ENCODE data around the gene FLT3. TPM values are rescaled to one million over a fixed set of nuclear protein-coding genes. Genes with fewer than 3 reads are reported as not detected.
A peak's percentile ranks its signal among the peaks of the same experiment; 100 is the strongest.
"Not testable (repeated sequence)": the region's sequence is repeated elsewhere in the genome, so short reads cannot be mapped to it uniquely, and the experiment has no call there.

The FLT3 gene
- total RNA-seq, 3 donors from 2014 or later (not counting 1 experiment from before 2014, with no cell fraction given): 0.39 to 1.8 (median 1.1) TPM

- no peak overlapping the region for H3K27ac ChIP-seq (ENCODE audit: low read length)
- intact Hi-C loops (cut with micrococcal nuclease): no loop called here
- H3K9me3 Mint-ChIP-seq: no peaks in the 10 kb centered on the region
- peaks cover 19% of the 10 kb centered on the region for H3K27me3 ChIP-seq (ENCODE audit: control insufficient read depth, insufficient read depth, low read length)
- no peaks in the 10 kb centered on the region for H3K36me3 ChIP-seq (ENCODE audit: control insufficient read depth, insufficient read depth, low read length)
- H3K4me3 Mint-ChIP-seq: no peak overlapping the region
- H3K4me3 ChIP-seq (ENCODE audit: low read length): no peak overlapping the region
- H3K27me3 Mint-ChIP-seq (ENCODE audit: low read depth in 2 of 2): peaks cover 31 to 47% of the 10 kb centered on the region in 2 donors
- no peaks in the 10 kb centered on the region for H3K4me1 ChIP-seq (ENCODE audit: control insufficient read depth, insufficient read depth, low read length)
- H3K9me3 ChIP-seq (ENCODE audit: control insufficient read depth, insufficient read depth, low read length): no peaks in the 10 kb centered on the region
- ATAC-seq (peak in 1 of 3 donors; percentile 55), DNase-seq (no peak)
- WGBS (ENCODE audit: insufficient coverage): 44% methylated on average over 4 of the region's 4 CpGs
- no peaks in the 10 kb centered on the region for H3K4me1 Mint-ChIP-seq
- no peak overlapping the region for H3K27ac Mint-ChIP-seq
- no peak for TF ChIP-seq CTCF (IDR thresholded peaks at IDR 0.05)
- H3K36me3 Mint-ChIP-seq: no peaks in the 10 kb centered on the region
Measured at GRCh38 chr13:28094306-28094705, 6.1 kb downstream of the FLT3 start.

GRCh38 chr13:28093881-28094280 is 6.5 kb downstream of the FLT3 start:
- H3K27me3 Mint-ChIP-seq (ENCODE audit: low read depth in 2 of 2): peaks cover 28 to 42% of the 10 kb centered on the region in 2 donors
- ATAC-seq (no peak), DNase-seq (no peak)
- H3K9me3 Mint-ChIP-seq: no peaks in the 10 kb centered on the region
- H3K9me3 ChIP-seq (ENCODE audit: control insufficient read depth, insufficient read depth, low read length): no peaks in the 10 kb centered on the region
- H3K36me3 Mint-ChIP-seq: no peaks in the 10 kb centered on the region
- H3K27me3 ChIP-seq (ENCODE audit: control insufficient read depth, insufficient read depth, low read length): peaks cover 15% of the 10 kb centered on the region
- no peak overlapping the region for H3K27ac ChIP-seq (ENCODE audit: low read length)
- no peak overlapping the region for H3K4me3 Mint-ChIP-seq
- H3K27ac Mint-ChIP-seq: no peak overlapping the region
- no peak overlapping the region for H3K4me3 ChIP-seq (ENCODE audit: low read length)
- intact Hi-C loops (cut with micrococcal nuclease): no loop called here
- no peaks in the 10 kb centered on the region for H3K4me1 ChIP-seq (ENCODE audit: control insufficient read depth, insufficient read depth, low read length)
- no peak for TF ChIP-seq CTCF (IDR thresholded peaks at IDR 0.05)
- H3K4me1 Mint-ChIP-seq: no peaks in the 10 kb centered on the region
- H3K36me3 ChIP-seq (ENCODE audit: control insufficient read depth, insufficient read depth, low read length): no peaks in the 10 kb centered on the region
- 17% methylated on average over 3 of the region's 5 CpGs for WGBS (ENCODE audit: insufficient coverage)

GRCh38 chr13:28092431-28092830 is 7.9 kb downstream of the FLT3 start:
- Mint-ChIP-seq H3K4me3 (no peak overlapping the region), H3K4me1 (no peaks in the 10 kb centered on the region), H3K9me3 (no peaks in the 10 kb centered on the region), H3K27ac (no peak overlapping the region), H3K27me3 (ENCODE audit: low read depth in 2 of 2) (peaks cover 27 to 37% of the 10 kb centered on the region in 2 donors), H3K36me3 (no peaks in the 10 kb centered on the region)
- Histone ChIP-seq H3K27me3 (ENCODE audit: control insufficient read depth, insufficient read depth, low read length) (peaks cover 4% of the 10 kb centered on the region), H3K4me3 (ENCODE audit: low read length) (no peak overlapping the region), H3K9me3 (ENCODE audit: control insufficient read depth, insufficient read depth, low read length) (no peaks in the 10 kb centered on the region), H3K4me1 (ENCODE audit: control insufficient read depth, insufficient read depth, low read length) (no peaks in the 10 kb centered on the region), H3K36me3 (ENCODE audit: control insufficient read depth, insufficient read depth, low read length) (no peaks in the 10 kb centered on the region), H3K27ac (ENCODE audit: low read length) (no peak overlapping the region)
- no peak for TF ChIP-seq CTCF (IDR thresholded peaks at IDR 0.05)
- 74% methylated on average over 2 of the region's 2 CpGs for WGBS (ENCODE audit: insufficient coverage)
- ATAC-seq (no peak), DNase-seq (no peak)
- intact Hi-C loops (cut with micrococcal nuclease): no loop called here

- no peak overlapping the region for H3K27ac Mint-ChIP-seq
- no peaks in the 10 kb centered on the region for H3K9me3 Mint-ChIP-seq
- DNase-seq (no peak), ATAC-seq (no peak)
- no peak overlapping the region for H3K4me3 ChIP-seq (ENCODE audit: low read length)
- H3K4me3 Mint-ChIP-seq: no peak overlapping the region
- WGBS (ENCODE audit: insufficient coverage): 18% methylated on average over 1 of the region's 1 CpG
- H3K27ac ChIP-seq (ENCODE audit: low read length): no peak overlapping the region
- H3K27me3 ChIP-seq (ENCODE audit: control insufficient read depth, insufficient read depth, low read length): peaks cover 1% of the 10 kb centered on the region
- no peaks in the 10 kb centered on the region for H3K36me3 Mint-ChIP-seq
- H3K9me3 ChIP-seq (ENCODE audit: control insufficient read depth, insufficient read depth, low read length): no peaks in the 10 kb centered on the region
- no peak for TF ChIP-seq CTCF (IDR thresholded peaks at IDR 0.05)
- no peaks in the 10 kb centered on the region for H3K4me1 ChIP-seq (ENCODE audit: control insufficient read depth, insufficient read depth, low read length)
- no peaks in the 10 kb centered on the region for H3K36me3 ChIP-seq (ENCODE audit: control insufficient read depth, insufficient read depth, low read length)
- peaks cover 21 to 25% of the 10 kb centered on the region in 2 donors for H3K27me3 Mint-ChIP-seq (ENCODE audit: low read depth in 2 of 2)
- intact Hi-C loops (cut with micrococcal nuclease): no loop called here
- no peaks in the 10 kb centered on the region for H3K4me1 Mint-ChIP-seq
Measured at GRCh38 chr13:28089065-28089464, 11.3 kb downstream of the FLT3 start.

GRCh38 chr13:28077820-28078219 is 22.6 kb downstream of the FLT3 start:
- H3K4me3 ChIP-seq (ENCODE audit: low read length); H3K27ac ChIP-seq (ENCODE audit: low read length); H3K9me3 ChIP-seq (ENCODE audit: control insufficient read depth, insufficient read depth, low read length); ATAC-seq; H3K27me3 Mint-ChIP-seq (ENCODE audit: low read depth in 2 of 2); H3K4me1 ChIP-seq (ENCODE audit: control insufficient read depth, insufficient read depth, low read length); H3K36me3 Mint-ChIP-seq; H3K36me3 ChIP-seq (ENCODE audit: control insufficient read depth, insufficient read depth, low read length); H3K9me3 Mint-ChIP-seq; H3K27ac Mint-ChIP-seq; DNase-seq; H3K4me1 Mint-ChIP-seq; H3K27me3 ChIP-seq (ENCODE audit: control insufficient read depth, insufficient read depth, low read length); intact Hi-C loops (cut with micrococcal nuclease); H3K4me3 Mint-ChIP-seq: not testable (repeated sequence)
- WGBS (ENCODE audit: insufficient coverage): 90% methylated on average over 2 of the region's 2 CpGs
